HepG2 (cell line): ENCODE results near the gene STX12. TPM values are rescaled to one million over a fixed set of nuclear protein-coding genes. Genes with fewer than 3 reads are reported as not detected.

Experiments
- ATAC-seq: fragments of 200-7000 bp; cut with Tn5 transposase; 3 replicates; pipeline ENCODE4 v1.9.1; 2020; ENCODE audit warnings: mild to moderate bottlenecking, moderate library complexity
- BruUV-seq: library from RNA; stranded (reverse); fragments of 400-500 nt; replicated peaks from 2 replicates; lab custom pipeline; 2021; lab: Mats Ljungman, UMichigan
- CTCF ChIA-PET: fragments of 300-600 bp; formaldehyde crosslinking; extraction: SDS; loops from one replicate; lab custom pipeline; 2021; ENCODE audit warnings: low total read pairs, inconsistent platforms, low intra/inter-chr PET ratio; lab: Yijun Ruan, JAX
- POLR2A ChIA-PET: fragments of 350-600 bp; sonication (Branson Sonifier 250); formaldehyde crosslinking; loops from one replicate; lab custom pipeline; 2020; ENCODE audit warnings: antibody characterized with exemption, inconsistent platforms; lab: Yijun Ruan, JAX
- DNase-seq: peaks from one replicate; pipeline ENCODE4 v3.0.0-alpha.2; 2015; ENCODE audit warnings: low spot score
- FAIRE-seq: peaks from 3 replicates; lab custom pipeline; 2011; peaks lifted over from hg19 to GRCh38; lab: Jason Lieb, UNC
- H2AFZ ChIP-seq: one replicate; pipeline ENCODE4 v1.6.1; 2011; ENCODE audit warnings: low read length, inconsistent platforms
- H3K27ac ChIP-seq: fragments of 300-600 bp; 3 replicates; pipeline ENCODE4 v1.8.0; 2011; ENCODE audit warnings: mixed run types, mild to moderate bottlenecking, mixed read lengths, low read length, inconsistent platforms; ENCODE audit not compliant: insufficient read depth; ENCODE audit errors: extremely low read length
- H3K27me3 ChIP-seq, 2 experiments: fragments of 200-600 bp in 1 of 2; 2 replicates in 1 of 2; 3 replicates in 1 of 2; pipeline versions ENCODE4 v1.6.0 to v1.8.0; 2011; ENCODE audit warnings: low read length in 2 of 2, mild to moderate bottlenecking in 2 of 2, moderate library complexity in 2 of 2, inconsistent platforms in 1 of 2; ENCODE audit not compliant: insufficient read depth in 2 of 2, control insufficient read depth in 1 of 2
- H3K36me3 ChIP-seq, 2 experiments: fragments of 200-600 bp in 1 of 2; replicated peaks in 1 of 2; 2 replicates in 1 of 2; 3 replicates in 1 of 2; pipeline versions ENCODE4 v1.5.1 to v1.8.0; 2011; ENCODE audit warnings: low read length in 2 of 2, inconsistent platforms in 1 of 2; ENCODE audit not compliant: insufficient read depth in 2 of 2, control insufficient read depth in 1 of 2
- H3K4me1 ChIP-seq: 2 replicates; pipeline ENCODE4 v1.5.1; 2012; ENCODE audit warnings: low read length, inconsistent platforms; ENCODE audit not compliant: insufficient read depth
- H3K4me2 ChIP-seq: 2 replicates; pipeline ENCODE4 v1.6.0; 2011; ENCODE audit warnings: low read depth, low read length, inconsistent platforms
- H3K4me3 ChIP-seq, 3 experiments: fragments of 200-600 bp in 1 of 3; sonication (generic), shearing (Covaris generic) in 1 of 3; replicated peaks in 1 of 3; 2 replicates each; pipeline ENCODE4 v1.5.1; 2011 to 2016; ENCODE audit warnings: low read length in 3 of 3, inconsistent platforms in 2 of 3, low read depth in 2 of 3, mild to moderate bottlenecking in 2 of 3, control low read depth in 1 of 3, mixed read lengths in 1 of 3; ENCODE audit not compliant: insufficient read depth in 1 of 3
- H3K79me2 ChIP-seq: one replicate; pipeline ENCODE4 v1.6.1; 2011; ENCODE audit warnings: low read length, inconsistent platforms; ENCODE audit not compliant: insufficient read depth
- H3K9ac ChIP-seq: 2 replicates; pipeline ENCODE4 v1.6.0; 2011; ENCODE audit warnings: mild to moderate bottlenecking, low read depth, low read length, inconsistent platforms; ENCODE audit not compliant: insufficient read depth
- H3K9me3 ChIP-seq: 2 replicates; pipeline ENCODE4 v1.5.1; 2012; ENCODE audit warnings: mild to moderate bottlenecking, low read length
- H4K20me1 ChIP-seq: 2 replicates; pipeline ENCODE4 v1.6.0; 2011; ENCODE audit warnings: inconsistent platforms, mild to moderate bottlenecking, low read length, moderate library complexity; ENCODE audit not compliant: insufficient read depth
- MAFF ChIP-seq: IDR thresholded peaks from 2 replicates; pipeline ENCODE4 v1.6.1; 2011; ENCODE audit warnings: low read depth, low read length, improper control_type of control experiment
- MAFK ChIP-seq, 2 experiments: IDR thresholded peaks in 1 of 2; conservative IDR thresholded peaks in 1 of 2; 2 replicates each; pipeline ENCODE4 v1.6.1; 2011; ENCODE audit warnings: improper control_type of control experiment in 2 of 2, low read length in 2 of 2
- WGBS: methylation state at CpG from one replicate; pipeline ENCODE4 v1.1.6; 2017; ENCODE audit warnings: low lambda C conversion rate; 5-methylcytosine and 5-hydroxymethylcytosine counted together
- in situ Hi-C: cut with HindIII; loops from 2 replicates; pipeline ENCODE4 v1.10.0; 2017; ENCODE audit warnings: low pct_unique_long_range_greater_than_20kb; ENCODE audit not compliant: extremely low pct_ligation_motif_present
- intact Hi-C: fragments of 100-400 bp; cut with micrococcal nuclease; formaldehyde crosslinking; loops from one replicate; pipeline ENCODE4 v1.10.0; 2022; ENCODE audit not compliant: unreplicated experiment
- polyA plus RNA-seq, 8 experiments: library from polyadenylated mRNA; depleted of rRNA in 3 of 8; stranded (reverse) in 7 of 8; unstranded in 1 of 8; fragments of >200 nt; fragmentation: Illumina TruSeq in 4 of 8; extraction: Trizol in 4 of 8; gene quantifications; 2 replicates each; pipeline versions ENCODE4 v1.2.1 to v1.2.3, GENCODE V29; 2011 to 2016; ENCODE audit warnings: low read depth in 4 of 8, missing spikeins in 1 of 8, mixed read lengths in 1 of 8; ENCODE audit not compliant: insufficient read depth in 1 of 8
- total RNA-seq, 5 experiments: library from RNA; depleted of rRNA; stranded (reverse); fragments of >200 nt; fragmentation: Illumina TruSeq; extraction: Trizol; gene quantifications; 2 replicates each; pipeline ENCODE4 v1.2.3, GENCODE V29; 2016; ENCODE audit warnings: low read depth in 1 of 5
- TF ChIP-seq, protein P1 (sequence below): sonication (generic); formaldehyde crosslinking; IDR thresholded peaks from 2 replicates; pipeline ENCODE4 v1.4.0; 2020; ENCODE audit warnings: missing genetic modification reagents, borderline replicate concordance
- TF ChIP-seq, protein P2 (sequence below): sonication (generic); formaldehyde crosslinking; IDR thresholded peaks from 2 replicates; pipeline ENCODE4 v1.8.1; 2023; ENCODE audit warnings: mild to moderate bottlenecking, inconsistent platforms, moderate library complexity, missing genetic modification reagents, borderline replicate concordance

STX12 gene
- total and polyA plus RNA-seq, 2 of the 13 experiments (the other 11 are each of a cell fraction or from before 2014, with no cell fraction given), result 9.0 to 19.7 TPM

DNA sequence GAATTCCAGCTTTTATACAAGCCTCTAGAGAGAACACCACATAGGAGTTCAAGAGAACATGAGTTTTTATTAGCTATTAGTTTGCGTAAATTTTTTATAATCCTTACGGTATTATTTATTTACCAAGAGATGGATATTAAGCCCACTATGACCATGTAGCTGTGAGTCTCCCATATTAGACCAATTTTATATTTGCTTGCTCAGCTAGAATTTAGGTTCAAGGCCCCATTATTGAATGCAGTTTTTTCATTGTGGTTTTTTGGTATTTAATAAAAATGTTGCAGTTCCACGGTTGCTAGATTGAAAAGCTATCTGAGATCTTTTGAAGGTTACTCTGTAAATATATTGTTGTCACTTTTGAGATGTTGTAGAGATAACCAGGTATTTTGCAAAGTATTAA lies 60.5 kb downstream of the STX12 start:
- Histone ChIP-seq H4K20me1 (no peaks in the 10 kb centered on the region), H2AFZ (no peak overlapping the region)
- TF ChIP-seq MAFK (conservative IDR thresholded peaks at IDR 0.05 in 1 of 2, IDR thresholded peaks at IDR 0.05 in 1 of 2; ENCODE audit: low read length in 2 of 2), result peak; percentile 57 to 75
- peak; percentile 53 for TF ChIP-seq MAFF
- TF ChIP-seq, protein P1, sequence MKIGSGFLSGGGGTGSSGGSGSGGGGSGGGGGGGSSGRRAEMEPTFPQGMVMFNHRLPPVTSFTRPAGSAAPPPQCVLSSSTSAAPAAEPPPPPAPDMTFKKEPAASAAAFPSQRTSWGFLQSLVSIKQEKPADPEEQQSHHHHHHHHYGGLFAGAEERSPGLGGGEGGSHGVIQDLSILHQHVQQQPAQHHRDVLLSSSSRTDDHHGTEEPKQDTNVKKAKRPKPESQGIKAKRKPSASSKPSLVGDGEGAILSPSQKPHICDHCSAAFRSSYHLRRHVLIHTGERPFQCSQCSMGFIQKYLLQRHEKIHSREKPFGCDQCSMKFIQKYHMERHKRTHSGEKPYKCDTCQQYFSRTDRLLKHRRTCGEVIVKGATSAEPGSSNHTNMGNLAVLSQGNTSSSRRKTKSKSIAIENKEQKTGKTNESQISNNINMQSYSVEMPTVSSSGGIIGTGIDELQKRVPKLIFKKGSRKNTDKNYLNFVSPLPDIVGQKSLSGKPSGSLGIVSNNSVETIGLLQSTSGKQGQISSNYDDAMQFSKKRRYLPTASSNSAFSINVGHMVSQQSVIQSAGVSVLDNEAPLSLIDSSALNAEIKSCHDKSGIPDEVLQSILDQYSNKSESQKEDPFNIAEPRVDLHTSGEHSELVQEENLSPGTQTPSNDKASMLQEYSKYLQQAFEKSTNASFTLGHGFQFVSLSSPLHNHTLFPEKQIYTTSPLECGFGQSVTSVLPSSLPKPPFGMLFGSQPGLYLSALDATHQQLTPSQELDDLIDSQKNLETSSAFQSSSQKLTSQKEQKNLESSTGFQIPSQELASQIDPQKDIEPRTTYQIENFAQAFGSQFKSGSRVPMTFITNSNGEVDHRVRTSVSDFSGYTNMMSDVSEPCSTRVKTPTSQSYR (CRISPR knock-in tag), result no peak
- TF ChIP-seq, protein P2, sequence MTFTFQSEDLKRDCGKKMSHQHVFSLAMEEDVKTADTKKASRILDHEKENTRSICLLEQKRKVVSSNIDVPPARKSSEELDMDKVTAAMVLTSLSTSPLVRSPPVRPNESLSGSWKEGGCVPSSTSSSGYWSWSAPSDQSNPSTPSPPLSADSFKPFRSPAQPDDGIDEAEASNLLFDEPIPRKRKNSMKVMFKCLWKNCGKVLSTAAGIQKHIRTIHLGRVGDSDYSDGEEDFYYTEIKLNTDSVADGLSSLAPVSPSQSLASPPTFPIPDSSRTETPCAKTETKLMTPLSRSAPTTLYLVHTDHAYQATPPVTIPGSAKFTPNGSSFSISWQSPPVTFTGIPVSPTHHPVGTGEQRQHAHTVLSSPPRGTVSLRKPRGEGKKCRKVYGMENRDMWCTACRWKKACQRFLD (CRISPR knock-in tag), result no peak
- TF ChIP-seq, all 625 proteins: peak for 2
- no peaks in the 10 kb centered on the region for H3K9me3 ChIP-seq
- H3K79me2 ChIP-seq, result peaks cover 62% of the 10 kb centered on the region
- intact Hi-C loops (loop anchor here (5.0 kb wide), 2 partner anchors 61 to 161 kb away; partner anchors contain the start of genes IFI6 and STX12), in situ Hi-C loops (no loop called here)
- H3K36me3 ChIP-seq, result peaks cover 0 to 36% of the 10 kb centered on the region in 2 experiments; a peak in 2 of 5 replicates
- no peak overlapping the region for H3K4me2 ChIP-seq
- no peak overlapping the region for H3K9ac ChIP-seq
- H3K4me3 ChIP-seq, result no peak overlapping the region
- H3K27ac ChIP-seq, result peak overlapping the region; percentile 13
- no peaks in the 10 kb centered on the region; a peak in 1 of 5 replicates for H3K27me3 ChIP-seq
- DNase-seq, result no peak
- ChIA-PET POLR2A (interaction anchor here (0.6 to 5.8 kb wide), 4 partner anchors 8 to 161 kb away, joined by 3 to 89 read pairs (median 4); partner anchors contain the start of genes IFI6 and STX12), CTCF (no interaction called here)
- 73% methylated on average over 3 of the region's 3 CpGs for WGBS
- no TSS peak for BruUV-seq
- no peak for ATAC-seq
- no peak for FAIRE-seq
- H3K4me1 ChIP-seq, result peaks cover 55% of the 10 kb centered on the region
